ENCODE measurements around the gene TMEM198. TPM values are rescaled to one million over a fixed set of nuclear protein-coding genes. Genes with fewer than 3 reads are reported as not detected.

Gene TMEM198
- total RNA-seq, 4 donors from 2014 or later = 0.77 to 5.3 (median 5.1) TPM; not detected in 1

DNA sequence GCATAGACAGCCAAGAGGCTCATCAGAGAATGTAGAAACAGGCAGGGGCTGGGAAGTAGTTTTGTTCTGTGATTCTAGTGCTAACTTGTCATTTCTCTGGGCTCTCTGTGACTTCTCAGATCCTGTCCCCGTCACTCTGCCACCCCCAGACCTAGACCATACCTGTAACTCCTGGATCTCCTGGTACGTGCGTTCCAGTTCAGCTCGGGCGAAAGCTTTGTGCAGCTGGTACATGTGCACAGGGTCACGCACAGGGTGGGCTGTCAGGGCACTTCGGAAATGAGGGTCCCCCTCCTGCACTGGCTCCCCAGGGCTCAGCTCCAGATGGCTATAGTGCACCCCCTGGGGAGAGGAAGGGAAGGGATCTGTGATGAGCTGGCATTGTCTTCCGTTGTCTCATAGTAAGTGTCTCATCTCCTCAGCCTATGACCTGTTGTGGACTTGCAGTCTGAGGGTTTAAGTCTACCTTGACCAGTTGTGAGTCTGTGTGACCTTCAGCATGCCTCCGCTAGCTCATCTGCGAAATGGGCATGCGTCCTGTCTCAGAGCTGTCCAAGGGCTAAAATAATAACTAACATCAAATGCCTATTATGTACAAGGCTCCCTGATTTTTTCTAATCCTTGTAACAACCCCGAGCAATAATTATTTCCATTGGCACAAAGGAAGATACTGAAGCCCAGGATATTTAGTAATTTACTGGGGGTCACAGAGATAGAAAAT lies 2.9 kb upstream of the TMEM198 start:
- H3K27me3 ChIP-seq = no peaks in the 10 kb centered on the region
- no peak for TF ChIP-seq POLR2A (IDR thresholded peaks at IDR 0.05)
- TF ChIP-seq, protein P1, sequence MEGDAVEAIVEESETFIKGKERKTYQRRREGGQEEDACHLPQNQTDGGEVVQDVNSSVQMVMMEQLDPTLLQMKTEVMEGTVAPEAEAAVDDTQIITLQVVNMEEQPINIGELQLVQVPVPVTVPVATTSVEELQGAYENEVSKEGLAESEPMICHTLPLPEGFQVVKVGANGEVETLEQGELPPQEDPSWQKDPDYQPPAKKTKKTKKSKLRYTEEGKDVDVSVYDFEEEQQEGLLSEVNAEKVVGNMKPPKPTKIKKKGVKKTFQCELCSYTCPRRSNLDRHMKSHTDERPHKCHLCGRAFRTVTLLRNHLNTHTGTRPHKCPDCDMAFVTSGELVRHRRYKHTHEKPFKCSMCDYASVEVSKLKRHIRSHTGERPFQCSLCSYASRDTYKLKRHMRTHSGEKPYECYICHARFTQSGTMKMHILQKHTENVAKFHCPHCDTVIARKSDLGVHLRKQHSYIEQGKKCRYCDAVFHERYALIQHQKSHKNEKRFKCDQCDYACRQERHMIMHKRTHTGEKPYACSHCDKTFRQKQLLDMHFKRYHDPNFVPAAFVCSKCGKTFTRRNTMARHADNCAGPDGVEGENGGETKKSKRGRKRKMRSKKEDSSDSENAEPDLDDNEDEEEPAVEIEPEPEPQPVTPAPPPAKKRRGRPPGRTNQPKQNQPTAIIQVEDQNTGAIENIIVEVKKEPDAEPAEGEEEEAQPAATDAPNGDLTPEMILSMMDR (IDR thresholded peaks at IDR 0.05) = no peak
- H3K9me3 ChIP-seq = no peaks in the 10 kb centered on the region
- intact Hi-C loops (cut with DNase I; ENCODE audit: low total_unique reads) = loop anchor here (2.0 kb wide), 1 partner anchor 102 kb away; no protein-coding TSS in a partner anchor
- H3K27ac ChIP-seq = no peak overlapping the region
- peaks cover 0 to 5% of the 10 kb centered on the region in 2 donors for H3K4me1 ChIP-seq
- no peak overlapping the region for H3K4me3 ChIP-seq
- H3K36me3 ChIP-seq = no peaks in the 10 kb centered on the region
- peak in 1 of 2 donors; percentile 18 for DNase-seq

DNA sequence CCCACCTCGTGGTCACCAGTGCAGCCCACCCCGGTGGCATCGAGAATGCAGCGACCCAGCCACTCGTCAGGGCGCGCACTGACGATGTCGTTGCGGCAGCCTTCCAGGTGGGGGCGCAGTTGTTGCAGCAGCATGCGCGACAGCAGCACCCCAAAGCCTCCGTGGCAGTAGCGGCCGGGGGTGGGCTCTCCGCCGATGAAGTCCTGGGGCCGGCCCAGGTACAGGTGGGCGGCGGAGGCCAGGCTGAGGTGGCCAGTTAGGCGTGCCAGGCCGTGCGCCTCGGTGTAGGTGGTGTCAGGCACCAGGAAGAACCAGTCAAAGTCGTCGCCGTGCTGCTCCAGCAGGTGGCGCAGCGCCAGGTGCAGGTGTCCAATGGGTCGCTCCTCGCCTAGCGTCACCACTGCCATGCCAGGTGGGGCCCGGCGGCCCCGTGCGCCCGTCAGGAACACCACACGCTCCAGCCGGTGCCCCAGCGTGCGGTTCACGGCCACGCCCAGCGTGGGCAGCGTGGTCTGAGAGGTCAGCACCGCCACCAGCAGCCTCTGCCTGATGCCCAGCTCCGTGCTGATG lies 2.1 kb upstream of the TMEM198 start:
- H3K36me3 ChIP-seq = no peaks in the 10 kb centered on the region
- H3K4me3 ChIP-seq = no peak overlapping the region
- no peaks in the 10 kb centered on the region for H3K27me3 ChIP-seq
- peak; percentile 67 to 68 for DNase-seq
- H3K9me3 ChIP-seq = no peaks in the 10 kb centered on the region
- no peak overlapping the region for H3K27ac ChIP-seq
- no peak for TF ChIP-seq POLR2A (IDR thresholded peaks at IDR 0.05)
- TF ChIP-seq, protein P1 (IDR thresholded peaks at IDR 0.05) = peak; percentile 80 to 83 (median 81)
- peaks cover 0 to 5% of the 10 kb centered on the region in 2 donors for H3K4me1 ChIP-seq
- intact Hi-C loops (cut with DNase I; ENCODE audit: low total_unique reads) = loop anchor here (2.0 kb wide), 1 partner anchor 101 kb away; no protein-coding TSS in a partner anchor

DNA sequence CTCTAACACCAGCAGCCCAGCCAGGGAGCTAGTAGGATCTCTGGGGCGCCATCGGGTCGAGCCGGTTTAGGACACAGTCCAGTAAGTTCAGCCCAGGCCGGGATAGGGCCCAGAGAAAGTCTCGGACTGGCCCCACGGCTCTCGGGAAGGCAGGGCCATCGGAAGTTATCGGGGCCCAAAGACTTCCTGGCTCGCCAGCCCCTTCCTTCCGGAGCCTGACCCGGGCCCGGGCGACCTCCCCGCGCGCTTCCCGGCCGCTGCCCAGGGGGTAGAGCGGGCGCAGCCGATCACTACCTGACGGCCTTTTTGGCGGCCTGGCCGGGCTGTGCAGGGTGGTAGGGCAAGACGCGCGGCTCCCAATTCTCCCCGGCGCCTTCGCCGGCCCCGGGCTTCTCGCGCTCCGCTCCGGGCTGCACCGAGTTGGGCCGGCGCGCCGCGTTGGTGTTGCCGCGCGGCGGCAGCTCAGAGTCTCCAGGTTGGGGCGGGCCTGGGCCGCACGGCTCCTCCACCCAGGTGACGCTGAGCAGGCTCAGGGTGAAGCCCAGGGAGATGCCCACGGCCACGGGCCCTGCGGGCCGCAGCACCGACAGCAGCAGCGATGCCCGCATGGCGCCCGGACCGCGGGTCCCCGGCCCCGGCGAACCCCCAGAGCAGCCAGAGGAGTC lies 765 bp upstream of the TMEM198 start:
- DNase-seq = no peak
- Histone ChIP-seq H3K9me3 (no peaks in the 10 kb centered on the region), H3K4me1 (peaks cover 0 to 5% of the 10 kb centered on the region in 2 donors), H3K36me3 (no peaks in the 10 kb centered on the region), H3K27ac (peak overlapping the region; percentile 83 to 90), H3K4me3 (peak overlapping the region; percentile 39 to 59), H3K27me3 (no peaks in the 10 kb centered on the region)
- intact Hi-C loops (cut with DNase I; ENCODE audit: low total_unique reads) = no loop called here
- no peak for TF ChIP-seq POLR2A (IDR thresholded peaks at IDR 0.05)
- TF ChIP-seq, protein P1 (IDR thresholded peaks at IDR 0.05) = no peak

DNA sequence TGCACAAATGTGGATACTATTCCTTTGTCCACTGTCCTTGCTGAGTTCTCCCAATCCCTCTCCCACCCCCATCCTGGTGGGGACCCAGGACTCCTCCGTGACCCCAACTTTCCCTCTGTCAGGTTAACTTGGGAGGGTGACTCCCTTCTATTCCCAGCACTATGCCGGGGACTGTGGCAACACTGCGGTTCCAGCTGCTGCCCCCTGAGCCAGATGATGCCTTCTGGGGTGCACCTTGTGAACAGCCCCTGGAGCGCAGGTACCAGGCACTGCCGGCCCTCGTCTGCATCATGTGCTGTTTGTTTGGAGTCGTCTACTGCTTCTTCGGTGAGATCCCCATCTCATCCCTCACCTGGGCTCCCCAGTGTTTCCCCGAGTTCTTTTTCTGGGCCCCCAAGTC lies 739 bp downstream of the TMEM198 start:
- Histone ChIP-seq H3K27ac (peak overlapping the region in 1 of 2 donors; percentile 90), H3K4me1 (peaks cover 0 to 5% of the 10 kb centered on the region in 2 donors), H3K36me3 (no peaks in the 10 kb centered on the region), H3K9me3 (no peaks in the 10 kb centered on the region), H3K27me3 (no peaks in the 10 kb centered on the region), H3K4me3 (peak overlapping the region; percentile 39 to 59)
- intact Hi-C loops (cut with DNase I; ENCODE audit: low total_unique reads) = no loop called here
- no peak for DNase-seq
- TF ChIP-seq, protein P1 (IDR thresholded peaks at IDR 0.05) = no peak
- TF ChIP-seq POLR2A (IDR thresholded peaks at IDR 0.05) = no peak
